GM21576 (cell line): Measurements from ENCODE around the gene NKD2.
"Not testable (repeated sequence)": the region's sequence is repeated elsewhere in the genome, so short reads cannot be mapped to it uniquely, and the experiment has no call there.

Source experiments
- ATAC-seq: cut with Tn5 transposase; IDR thresholded peaks from one replicate; pipeline ENCODE4 v1.9.1; 2021; ENCODE audit warnings: mild to moderate bottlenecking, moderate library complexity; ENCODE audit not compliant: unreplicated experiment

NKD2 gene

DNA sequence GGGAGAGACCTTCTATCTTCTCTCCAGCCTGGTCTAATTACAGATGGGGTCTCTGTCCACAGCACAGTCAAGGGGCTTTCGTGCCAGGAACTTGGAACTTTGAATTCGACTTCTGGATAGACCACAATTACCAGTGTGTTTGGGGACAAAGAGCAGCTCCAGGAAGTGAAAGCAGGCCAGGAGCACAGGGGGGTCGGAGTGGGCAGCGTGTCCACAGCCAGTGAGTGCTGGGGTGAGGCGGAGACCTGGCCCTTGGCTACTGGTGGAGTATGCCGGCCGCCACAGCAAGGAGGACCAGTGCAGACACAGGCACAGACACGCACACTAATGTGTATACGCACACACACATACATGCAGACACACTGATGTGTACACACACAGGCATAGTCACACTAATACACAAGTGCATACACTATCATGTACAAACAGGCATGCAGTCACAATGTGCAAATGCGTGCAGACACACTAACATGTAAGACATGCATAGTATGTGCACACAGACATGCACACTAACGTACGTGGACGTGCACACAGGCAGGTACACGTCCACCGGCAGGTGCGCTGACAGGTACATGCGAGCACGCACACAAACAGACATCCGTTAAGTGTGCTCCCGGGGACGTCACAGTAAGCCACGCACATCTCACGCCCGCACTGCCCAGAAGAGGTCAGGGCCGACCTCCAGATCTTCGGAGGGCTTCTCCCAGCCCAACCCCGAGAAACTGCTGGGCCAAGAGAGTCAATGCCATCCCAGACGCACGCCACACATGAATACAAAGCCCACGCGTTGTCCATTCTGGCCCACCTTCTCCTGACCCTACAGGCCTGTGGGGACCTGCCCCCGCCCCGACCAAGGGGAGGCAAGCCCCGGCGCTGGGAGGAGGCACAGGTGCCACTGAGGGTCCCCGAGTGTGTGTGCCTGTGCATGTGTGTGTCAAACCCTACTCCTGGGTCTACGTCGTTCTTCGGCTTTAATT is 46.5 kb downstream of the NKD2 start:
- ATAC-seq, result no peak

DNA sequence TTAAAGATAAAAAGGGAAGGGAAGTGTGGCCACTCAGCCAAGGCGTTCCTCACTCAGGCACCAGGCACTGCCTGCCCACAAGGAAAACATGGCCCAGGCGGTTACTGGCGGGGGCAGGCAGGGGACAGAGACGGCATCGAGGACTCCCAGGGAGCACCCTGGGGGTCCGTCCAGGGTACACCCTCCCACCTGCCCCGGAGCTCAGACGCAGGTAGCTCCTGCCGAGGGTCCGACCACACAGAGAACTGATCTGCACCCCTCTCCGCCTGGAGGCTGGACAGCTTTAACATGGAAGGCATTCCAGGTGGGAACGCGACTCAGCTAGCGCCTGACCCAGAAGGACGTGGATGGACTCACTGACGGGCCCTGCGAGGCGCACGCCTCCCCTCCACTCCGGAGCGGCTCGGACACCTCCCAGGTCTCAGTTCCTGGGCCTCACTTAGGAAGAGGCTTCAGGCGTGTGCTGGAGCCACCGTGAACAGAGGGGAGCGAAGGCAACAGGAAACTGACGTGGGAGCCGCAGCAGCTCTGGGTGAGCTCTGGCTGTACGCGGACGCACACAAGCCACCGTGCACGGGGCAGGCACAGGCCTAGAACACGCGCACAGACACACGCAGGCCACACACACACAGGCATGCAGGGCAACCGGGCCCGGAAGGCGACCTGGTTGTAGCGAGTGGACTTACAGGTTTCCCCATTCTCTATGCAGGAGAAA is 47.5 kb downstream of the NKD2 start:
- ATAC-seq, result no peak

DNA sequence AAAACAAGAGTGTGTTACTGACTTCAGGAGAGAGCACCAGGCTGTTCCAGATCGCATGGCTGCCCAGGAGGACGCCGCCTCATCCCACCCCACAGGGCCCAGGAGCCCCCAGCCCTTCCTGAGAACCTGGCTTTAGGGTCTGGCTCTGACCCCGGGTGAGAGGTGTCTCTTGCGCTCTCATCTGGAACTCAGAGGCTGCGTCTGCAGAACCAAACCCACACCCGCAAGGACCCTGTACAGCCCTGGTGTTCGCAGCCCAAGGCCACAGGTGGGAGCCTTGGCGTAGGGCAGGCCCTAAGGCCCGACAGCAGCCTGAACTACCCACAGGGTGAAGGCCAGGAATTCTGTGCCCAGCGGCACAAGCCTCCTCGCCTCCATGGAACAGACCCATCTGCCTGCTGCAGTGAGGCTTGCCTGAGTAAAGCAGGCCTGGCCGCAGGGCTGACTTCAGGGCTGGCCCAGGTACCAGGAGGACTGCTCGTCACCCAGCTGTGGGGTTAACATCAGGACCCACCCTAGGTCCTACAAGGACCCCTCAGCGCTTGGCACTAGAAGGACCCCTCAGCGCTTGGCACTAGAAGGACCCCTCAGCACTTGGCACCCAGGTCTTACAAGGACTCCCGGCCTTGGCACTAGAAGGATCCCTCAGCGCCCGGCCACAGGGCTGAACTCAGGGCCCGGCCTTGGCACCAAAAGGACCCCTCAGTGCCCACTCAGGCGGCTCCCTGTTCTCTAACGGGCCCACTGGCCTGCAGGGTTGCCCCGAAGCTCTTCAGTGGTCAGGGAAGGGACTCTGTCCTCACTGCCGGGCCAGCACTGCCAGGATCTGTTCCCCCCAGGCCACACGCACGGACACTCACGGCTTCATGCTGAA is 48.2 kb downstream of the NKD2 start:
- ATAC-seq, result no peak

DNA sequence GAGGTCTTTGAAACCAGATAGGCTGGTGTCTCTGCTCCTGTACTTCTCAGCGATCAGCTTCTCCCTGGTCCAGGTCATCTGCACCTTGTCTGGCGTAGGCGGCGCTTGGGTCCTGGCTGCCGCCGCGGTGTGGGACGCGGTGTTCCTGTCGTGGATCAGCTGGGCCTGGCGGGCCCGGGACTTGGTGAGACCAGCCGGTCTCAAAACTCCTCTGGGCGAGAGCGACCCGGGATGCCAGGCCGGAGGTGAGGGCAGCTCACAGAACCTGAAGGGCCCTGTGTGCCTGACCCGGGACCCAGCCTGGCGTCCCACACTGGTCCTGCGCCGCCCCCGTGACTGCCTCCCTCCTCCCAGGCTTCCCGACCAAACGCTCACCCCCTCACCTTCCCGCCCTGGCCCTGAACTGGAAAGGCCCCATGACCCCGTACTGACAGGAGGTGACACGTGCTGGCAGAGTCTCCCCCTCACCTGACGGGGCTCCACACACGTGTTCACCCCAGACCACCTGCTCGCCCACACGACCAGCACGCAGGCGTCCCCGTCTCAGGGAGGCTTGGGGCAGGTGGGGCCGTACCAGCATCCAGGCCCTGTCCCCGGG is 49.0 kb downstream of the NKD2 start:
- ATAC-seq, result no peak

DNA sequence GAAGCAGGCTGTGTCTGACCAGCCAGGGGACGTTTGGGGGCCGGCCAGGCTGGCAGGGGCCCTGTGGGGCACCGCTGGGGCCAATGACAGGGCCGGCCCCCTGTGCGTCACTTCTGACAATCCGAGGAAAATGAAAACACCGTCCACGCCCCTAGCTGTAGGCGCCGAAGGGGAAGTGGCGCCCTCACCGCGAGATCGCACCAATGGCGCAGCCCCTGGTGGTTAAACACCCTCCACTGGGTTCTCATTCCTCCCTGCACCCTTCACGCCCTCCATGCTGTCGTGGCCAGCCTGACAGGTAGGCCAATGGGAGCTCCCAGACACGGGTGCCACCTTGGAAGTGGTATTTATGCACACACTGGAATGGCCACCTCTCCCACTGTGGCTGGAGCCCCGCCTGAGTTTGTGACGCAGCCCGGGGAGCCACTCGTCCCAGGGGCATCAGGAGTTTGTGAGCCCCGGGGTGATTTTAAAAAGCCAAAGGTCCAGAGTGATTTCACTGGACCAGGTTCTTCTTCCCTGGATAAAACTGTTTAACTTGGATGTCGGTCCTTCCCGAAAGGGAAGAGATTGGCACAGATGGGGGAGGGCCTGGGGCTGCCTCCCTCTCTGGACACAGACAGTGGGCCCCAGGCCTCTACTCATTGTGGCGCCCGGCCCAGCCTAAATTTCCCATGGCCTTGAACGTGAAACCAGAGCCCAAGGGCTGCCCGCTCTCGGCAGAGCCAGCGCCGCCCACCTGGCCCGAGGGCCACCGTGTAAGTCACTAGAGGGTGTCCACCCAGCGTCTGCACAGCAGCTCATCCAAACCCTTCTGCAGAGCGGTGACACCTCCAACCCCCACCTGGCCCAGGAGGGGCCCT is 49.7 kb downstream of the NKD2 start:
- no peak for ATAC-seq

DNA sequence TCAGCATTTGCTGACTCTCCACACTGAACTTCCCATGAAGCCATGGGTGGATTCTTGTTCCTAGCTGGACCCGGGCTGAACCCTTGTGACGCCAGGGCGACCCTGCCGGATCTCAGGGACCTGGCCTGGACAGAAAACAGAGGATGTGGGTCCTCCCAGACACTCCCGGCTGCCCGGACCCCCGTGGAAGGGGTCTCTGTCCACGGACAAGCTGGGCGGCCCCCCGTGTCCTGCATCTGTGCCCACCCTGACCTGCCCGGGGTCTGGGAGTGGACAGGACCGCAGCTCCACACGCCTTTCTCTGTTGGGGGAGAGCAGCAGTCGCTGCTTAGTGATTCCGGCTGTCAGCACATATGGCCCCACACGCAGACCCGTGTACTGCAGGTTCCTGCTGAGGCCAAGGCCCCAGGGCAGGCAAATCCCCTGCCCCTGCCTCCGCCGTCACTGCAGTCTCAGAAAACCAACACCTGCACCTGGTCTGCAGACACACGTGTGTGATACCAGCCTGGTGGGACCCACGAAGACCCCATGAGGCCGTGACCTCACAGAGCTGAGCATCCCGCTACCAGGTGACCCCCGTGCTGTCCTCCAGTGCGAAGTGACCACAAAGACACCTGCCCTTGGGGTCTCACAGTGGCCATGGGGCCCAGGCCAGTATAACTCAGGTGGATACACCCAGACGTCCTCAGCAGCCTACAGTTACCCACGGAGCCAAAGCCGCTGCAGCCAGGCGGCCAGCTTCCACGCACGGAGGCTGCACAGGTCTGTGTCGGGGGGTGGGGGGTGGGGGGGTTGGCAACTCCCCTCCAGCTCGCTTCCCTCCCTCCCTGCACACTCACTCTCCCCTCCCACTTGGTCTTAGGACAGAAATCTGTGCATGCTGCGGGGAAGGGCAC is 50.6 kb downstream of the NKD2 start:
- ATAC-seq, result no peak

DNA sequence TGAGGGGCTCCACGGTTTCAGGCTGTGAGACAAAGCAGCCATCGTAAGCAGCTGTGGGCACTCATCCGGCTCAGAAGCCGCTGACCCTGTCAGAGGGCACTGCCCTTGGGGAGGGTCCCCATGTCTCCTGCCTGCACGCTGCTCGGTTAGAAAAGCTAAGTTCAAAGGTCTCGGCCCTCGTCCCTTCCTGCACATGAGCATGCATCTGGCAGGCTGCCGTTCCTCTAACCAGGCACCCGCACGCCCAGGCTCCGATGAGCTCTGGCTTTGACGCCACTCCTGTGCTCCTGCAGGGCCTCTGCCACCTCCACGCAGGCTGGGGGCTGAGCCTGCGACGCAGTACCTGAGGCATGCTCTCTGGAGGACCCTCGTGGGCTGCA is 51.3 kb downstream of the NKD2 start:
- no peak for ATAC-seq

DNA sequence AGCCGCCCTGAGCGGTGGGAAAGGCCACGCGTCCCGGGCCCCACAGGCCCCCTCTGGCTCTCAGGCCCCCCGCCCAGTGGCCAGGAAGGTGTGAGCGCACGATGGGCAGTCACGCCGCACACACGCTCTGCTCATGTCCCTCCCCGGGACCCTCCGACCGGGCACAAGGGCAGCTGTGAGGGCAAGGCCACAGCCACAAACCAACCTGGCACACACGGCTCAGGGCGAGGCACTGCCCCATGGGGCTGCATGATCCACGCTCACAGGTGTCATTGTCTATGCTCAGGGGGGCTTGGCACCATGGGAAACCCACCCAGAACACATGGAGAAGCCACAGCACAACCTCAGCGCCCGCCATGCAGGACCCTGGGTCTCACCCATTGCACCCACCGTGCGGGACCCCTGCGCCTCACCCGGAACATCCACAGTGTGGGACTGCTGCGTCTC is 52.0 kb downstream of the NKD2 start:
- ATAC-seq, result no peak

DNA sequence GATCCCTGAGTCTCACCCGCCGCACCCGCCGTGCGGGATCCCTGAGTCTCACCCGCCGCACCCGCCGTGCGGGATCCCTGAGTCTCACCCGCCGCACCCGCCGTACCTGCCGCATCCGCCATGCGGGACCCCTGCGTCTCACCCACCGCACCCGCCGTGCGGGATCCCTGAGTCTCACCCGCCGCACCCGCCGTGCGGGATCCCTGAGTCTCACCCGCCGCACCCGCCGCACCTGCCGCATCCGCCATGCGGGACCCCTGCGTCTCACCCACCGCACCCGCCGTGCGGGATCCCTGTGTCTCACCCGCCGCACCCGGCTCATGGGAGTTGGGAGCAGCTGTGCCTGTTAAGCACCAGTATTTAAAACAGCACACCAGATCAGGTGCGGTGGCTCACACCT is 52.7 kb downstream of the NKD2 start:
- ATAC-seq, result not testable (repeated sequence)

DNA sequence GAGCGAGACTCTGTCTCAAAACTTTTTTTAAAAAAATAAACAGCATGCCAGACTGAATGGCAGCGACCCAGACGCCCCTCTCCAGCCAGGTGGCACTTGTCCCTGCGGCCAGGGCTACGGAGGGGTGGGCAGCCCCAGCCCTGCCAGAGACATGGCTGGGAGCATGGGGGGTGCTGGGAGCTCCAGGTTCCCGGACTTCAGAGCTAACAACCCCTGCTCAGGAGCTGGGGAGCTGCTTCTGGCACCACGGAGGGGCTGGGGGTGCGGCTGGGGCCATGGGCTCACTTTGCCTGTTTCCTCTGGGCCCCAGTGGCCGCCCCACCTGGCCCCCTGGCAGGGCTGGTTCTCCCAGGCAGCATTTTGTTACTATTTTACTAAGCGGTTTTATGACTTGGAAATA is 53.3 kb downstream of the NKD2 start:
- ATAC-seq, result no peak

DNA sequence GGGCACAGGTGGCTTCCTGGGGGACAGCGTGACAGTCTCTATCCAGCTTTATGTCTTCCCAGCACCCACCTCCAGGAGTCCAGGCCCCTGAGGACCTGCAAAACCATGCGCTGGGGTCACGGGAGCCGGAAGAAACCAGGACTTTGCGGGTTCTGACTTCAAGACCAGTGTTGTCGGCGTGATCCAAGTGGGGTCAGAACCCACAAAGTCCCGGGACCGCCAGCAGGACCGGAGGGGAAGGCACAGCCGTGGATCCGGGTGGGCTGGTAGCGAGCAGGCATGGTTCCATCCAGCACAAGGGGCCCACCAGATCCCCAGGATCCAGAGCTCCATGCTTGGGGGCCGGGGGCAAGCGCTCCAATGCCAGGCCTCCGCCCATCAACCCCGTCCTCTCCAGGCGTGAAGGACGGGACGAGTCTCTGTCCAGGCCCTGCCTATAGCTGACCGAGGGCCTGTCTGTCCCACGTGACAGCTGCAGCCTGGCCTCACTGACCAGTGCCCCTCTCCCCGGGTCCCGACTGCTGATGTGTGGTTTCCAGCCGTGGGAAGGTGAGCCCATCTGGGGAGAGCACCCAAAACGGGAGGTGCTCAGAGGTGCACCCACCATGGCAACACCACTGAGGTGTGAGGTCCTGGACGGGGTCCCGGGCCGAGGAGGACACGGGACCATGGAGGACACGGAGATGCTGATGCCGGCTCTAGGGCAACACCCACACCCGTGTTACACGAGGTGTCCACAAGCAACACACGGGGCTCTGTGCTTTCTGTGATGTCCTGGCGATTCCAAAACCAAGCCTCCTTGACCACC is 54.4 kb downstream of the NKD2 start:
- no peak for ATAC-seq

DNA sequence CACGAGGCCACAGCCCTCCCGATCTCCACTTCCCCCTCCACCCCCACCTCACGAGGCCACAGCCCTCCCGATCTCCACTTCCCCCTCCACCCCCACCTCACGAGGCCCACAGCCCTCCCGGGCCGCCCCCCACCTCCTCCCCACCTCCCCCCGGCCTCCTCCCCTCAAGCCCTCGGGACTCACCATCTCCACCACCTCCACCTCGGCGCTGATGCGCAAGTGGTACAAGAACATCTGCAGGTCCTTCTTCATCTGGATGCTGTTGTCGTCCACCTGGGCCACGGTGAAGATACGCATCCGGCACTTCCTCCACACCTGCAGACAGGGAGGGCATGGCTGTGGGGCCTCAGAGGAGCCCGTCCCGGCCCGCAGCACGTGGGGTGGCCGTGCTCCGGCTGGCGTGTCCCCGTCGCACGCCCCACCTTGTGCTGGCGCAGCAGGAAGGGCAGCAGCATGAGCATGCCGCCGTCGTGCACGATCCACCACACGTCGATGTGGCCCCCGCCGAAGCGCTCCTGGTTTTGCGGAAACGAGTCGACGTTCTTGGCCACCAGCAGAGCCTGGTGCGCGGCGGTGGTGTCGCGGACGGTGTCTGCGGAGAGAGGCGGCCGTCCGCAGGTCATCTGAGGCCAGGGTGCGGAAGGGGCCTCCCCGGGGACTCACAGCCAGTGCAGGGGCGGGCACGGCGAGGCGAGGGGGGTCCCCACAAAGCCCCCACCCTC is 55.2 kb downstream of the NKD2 start:
- ATAC-seq, result no peak

DNA sequence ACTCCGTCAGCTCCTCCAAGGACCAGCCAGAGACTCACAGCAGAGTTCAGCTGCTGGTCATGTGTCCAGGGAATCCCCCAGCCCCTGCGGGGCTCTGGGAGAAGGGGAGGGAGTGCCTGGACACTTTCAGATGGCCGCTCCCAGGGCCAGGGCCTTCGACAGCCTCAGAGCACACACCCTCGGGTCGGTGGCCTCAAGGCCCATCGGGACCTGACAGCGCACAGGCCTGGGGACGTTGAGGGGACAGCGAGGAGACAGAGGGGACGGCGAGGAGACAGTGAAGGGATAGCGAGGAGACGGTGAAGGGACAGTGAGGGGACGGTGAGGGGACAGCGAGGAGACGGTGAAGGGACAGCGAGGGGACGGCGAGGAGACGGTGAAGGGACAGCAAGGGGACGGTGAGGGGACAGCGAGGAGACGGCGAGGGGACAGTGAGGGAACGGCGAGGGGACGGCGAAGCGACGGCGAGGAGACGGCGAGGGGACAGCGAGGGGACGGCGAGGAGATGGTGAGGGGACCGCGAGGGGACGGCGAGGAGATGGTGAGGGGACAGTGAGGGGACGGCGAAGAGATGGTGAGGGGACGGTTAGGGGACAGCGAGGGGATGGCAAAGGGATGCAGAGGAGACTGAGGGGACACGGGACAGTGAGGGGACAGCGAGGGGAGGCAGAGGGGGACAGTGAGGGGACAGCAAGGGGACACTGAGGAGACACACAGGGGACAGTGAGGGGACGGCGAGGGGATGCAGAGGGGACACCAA is 56.0 kb downstream of the NKD2 start:
- no peak for ATAC-seq

DNA sequence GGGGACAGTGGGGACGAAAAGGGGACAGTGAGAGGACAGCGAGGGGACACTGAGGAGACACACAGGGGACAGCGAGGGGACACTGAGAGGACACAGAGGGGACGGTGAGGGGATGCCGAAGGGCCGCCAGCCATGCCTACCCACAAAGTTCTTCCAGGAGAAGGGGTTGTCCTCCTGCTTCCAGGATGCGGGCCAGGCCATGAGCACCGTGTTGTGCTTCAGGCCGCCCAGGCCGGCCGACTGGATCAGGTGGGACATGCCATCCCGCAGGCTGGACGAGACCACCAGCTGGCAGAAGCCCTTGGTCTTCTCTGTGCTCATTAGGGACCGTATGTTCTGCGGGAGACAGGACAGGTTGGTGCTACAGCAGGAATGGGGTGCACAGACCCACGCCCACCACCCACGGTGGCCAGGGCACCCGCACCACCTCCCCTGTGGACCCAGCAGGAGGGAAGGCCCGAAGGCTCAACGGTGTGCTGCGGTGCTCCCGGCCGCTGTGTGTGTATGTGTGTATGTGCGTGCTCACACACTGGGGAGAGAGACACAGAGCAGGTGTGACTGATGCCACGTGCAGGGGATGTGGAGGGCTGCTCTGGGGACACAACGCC is 56.6 kb downstream of the NKD2 start:
- ATAC-seq, result no peak

DNA sequence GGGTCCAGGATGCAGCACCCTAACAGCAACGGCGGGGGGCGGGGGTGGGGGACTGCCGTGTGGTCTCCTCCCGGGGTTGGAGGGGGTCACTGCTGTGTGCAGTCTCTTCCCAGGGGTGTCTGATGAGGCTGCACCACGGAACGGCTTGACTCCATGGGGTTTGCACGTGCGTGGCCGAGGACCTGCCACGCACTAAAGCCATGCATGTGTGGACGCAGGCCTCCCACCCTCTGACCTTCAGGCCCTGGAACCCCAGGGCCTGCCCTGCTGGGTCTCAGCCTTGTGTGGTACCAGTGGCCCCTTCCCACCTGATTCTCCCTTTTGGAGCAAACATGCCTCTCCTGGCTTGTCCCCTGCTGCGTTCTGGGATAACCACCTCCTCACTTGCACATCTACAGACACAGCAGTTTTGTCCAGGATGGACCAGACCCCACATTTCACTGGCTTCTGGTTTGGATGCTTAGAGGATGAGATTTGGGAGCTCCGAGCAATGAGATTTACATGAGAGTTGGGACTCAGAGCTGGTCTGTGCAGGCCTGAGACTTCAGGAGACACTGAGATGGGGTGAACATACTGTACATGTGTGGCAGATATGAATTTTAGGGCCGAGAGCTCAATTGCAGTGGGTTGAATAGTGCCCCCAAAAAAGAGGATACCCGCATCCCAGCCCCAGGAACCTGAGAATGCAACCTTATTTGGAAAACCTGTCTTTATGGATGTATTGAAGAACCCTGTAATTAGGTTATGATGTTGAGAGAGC is 57.5 kb downstream of the NKD2 start:
- ATAC-seq, result no peak
